ENCODE results near the gene SCYL1.

Gene SCYL1

DNA sequence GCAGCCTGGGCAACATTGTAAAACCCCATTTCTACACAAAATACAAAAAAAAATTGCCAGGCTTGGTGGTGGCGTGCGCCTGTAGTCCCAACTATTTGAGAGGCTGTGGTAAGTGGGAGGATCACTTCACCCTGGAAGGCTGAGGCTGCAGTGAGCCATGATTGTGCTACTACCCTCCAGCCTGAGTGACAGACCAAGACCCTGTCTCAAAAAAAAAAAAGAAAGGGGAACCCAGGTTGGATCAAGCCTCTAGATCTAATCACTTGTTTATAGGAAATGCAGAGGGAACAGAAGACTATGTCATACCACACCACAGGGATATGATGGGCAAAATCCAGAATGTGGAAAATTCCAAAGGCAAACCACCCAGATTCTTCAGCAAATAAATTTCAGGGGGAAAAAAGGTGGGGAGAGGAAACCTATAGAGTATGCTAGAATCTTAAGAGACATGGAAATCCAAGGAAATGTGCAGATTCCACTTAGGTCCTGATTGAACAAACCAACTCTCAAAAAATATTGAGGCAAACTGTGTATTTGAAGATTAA lies 42.5 kb upstream of the SCYL1 start:
- TF ChIP-seq, protein P1, sequence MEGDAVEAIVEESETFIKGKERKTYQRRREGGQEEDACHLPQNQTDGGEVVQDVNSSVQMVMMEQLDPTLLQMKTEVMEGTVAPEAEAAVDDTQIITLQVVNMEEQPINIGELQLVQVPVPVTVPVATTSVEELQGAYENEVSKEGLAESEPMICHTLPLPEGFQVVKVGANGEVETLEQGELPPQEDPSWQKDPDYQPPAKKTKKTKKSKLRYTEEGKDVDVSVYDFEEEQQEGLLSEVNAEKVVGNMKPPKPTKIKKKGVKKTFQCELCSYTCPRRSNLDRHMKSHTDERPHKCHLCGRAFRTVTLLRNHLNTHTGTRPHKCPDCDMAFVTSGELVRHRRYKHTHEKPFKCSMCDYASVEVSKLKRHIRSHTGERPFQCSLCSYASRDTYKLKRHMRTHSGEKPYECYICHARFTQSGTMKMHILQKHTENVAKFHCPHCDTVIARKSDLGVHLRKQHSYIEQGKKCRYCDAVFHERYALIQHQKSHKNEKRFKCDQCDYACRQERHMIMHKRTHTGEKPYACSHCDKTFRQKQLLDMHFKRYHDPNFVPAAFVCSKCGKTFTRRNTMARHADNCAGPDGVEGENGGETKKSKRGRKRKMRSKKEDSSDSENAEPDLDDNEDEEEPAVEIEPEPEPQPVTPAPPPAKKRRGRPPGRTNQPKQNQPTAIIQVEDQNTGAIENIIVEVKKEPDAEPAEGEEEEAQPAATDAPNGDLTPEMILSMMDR (IDR thresholded peaks at IDR 0.05; ENCODE audit: low read depth, low read length, missing control alignments) = no peak
- DNase-seq (ENCODE audit: low read depth) = no peak
- H3K4me3 ChIP-seq (ENCODE audit: low read depth, low read length) = no peak overlapping the region
- in situ Hi-C loops (cut with HindIII; ENCODE audit: low sequenced_read_pairs) = no loop called here

DNA sequence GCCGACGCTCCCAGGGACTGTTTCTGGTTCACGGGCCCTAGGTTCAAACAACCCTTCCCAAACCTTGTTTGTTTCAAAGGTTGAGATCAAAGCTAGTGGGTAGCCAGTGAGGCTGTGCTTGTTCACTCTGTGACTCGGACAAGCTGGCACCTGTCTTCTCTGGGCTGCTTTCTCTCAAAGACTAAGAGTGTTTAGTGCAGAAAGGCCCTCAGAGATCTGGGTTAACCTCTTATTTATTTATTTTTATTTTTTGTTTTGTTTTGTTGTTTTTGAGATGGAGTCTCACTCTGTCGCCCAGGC lies 39.0 kb upstream of the SCYL1 start:
- no peak for DNase-seq (ENCODE audit: low read depth)
- in situ Hi-C loops (cut with HindIII; ENCODE audit: low sequenced_read_pairs) = no loop called here
- H3K4me3 ChIP-seq (ENCODE audit: low read depth, low read length) = no peak overlapping the region
- TF ChIP-seq, protein P1 (IDR thresholded peaks at IDR 0.05; ENCODE audit: low read depth, low read length, missing control alignments) = no peak

DNA sequence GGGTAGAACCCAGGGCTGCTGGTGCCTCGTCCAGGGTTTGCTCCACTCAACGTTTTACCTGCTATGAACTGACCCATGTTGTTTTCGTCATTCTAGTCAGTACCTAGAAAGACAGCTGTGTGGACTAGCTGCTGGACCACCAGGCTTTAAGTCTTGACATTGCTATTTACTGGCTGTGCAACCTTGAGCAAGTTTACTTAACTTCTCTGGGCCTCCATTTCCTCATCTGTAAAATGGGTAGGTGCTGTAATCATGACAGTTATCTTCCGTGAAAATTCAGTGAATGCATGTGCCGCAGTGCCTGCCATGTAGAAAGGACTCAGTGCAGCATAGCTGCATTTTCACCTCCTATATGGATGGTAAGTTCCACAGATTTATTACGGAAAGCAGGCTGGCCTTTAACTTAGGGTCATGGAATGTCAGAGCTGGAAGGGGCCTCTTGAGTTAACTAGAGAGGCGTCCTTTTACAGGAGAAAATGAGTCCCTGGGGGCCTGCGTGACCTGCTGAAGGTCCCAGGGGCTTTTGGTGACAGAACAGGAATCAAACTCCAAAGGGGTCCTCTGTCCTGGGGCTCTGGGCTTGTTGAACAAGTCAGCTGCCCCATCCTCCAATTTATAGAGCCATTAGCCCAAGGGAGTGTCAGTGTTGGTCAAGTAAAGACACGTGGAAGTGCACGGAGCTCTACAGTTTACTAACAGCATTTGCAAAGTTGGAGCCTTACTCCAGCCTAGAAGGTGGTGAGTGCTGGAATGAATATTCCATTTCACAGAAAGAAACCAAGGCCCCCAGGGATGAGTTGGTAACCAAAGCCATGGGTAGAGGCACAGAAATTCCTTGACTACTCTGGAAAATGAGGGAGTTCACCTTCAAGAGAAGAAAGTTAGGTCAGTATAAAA lies 38.1 kb upstream of the SCYL1 start:
- DNase-seq (ENCODE audit: low read depth) = no peak
- TF ChIP-seq, protein P1 (IDR thresholded peaks at IDR 0.05; ENCODE audit: low read depth, low read length, missing control alignments) = no peak
- in situ Hi-C loops (cut with HindIII; ENCODE audit: low sequenced_read_pairs) = no loop called here
- no peak overlapping the region for H3K4me3 ChIP-seq (ENCODE audit: low read depth, low read length)

DNA sequence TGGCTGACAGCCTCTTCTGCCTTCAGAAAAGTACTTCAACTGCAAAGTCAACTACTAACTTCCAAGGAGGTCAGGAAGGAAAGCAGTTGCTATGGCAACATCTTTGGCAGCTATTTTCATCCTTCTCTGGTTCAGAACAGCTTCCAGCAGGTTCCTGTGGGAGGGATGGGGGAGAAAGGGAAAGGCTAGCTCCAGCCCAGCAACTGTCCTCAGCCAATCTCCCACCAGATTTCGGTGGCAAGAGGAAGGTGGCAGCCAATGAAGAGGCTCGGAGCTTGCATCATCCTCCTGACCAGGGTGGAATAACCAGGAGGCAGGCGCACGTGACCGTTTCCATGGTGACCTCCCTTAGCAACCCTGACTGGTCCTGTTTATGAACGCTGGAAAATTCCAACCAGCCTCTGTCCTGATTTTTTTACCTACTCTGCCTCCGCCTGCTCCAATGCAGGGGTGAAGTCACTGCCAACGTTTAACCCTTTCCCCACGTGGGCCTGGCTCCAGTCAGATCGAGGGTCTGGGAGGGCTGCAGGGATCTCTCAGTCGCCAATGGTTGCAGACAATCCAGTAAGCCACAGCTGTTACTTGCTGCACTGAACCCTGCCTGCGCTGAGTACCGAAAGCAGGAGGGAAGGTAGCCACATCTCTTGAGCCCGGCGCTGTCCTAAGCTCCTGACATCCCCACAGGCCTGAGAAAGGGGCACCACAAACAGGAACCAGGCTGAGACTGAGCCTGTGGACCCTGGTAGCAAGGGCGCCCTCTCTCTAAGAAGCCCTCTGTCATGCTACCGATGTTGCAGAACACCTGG lies 37.2 kb upstream of the SCYL1 start:
- DNase-seq (ENCODE audit: low read depth) = peak; percentile 100
- H3K4me3 ChIP-seq (ENCODE audit: low read depth, low read length) = peak overlapping the region; percentile 21

DNA sequence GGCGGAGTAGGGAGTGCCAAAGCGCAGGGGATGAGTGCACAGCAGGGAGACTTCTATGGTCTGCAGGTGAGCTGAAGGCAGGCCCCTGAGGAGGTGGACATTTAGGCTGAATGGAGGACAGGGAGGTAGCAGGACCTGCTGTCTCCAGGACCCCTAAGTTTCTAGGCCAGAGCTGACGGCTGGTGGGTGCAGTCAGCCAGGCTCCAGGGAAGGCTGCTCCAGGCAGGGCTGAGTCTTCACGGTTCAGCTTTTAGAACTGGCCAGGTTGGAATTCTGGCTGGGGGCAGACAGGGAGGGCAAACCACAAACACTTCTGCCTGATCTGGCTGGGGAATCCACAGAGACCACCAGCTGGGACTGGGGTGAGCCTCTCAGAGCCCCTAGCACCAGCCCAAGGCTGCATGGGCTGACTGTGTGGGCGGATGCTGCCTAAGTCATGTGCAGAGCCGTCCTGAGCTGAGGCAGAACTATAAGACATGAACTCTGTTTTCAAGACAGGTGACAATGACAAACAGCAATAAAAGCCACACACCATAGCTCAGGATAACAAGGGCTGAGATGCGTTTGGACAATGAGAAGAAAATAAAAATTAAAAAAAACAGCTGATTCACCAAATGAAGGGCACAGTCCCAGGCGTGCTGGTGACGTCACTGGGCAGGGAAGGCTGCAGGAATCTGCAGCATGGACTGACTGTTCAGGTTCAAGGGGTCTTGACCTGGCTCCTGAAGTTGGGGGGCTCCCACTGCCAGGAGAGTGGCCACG lies 36.4 kb upstream of the SCYL1 start:
- H3K4me3 ChIP-seq (ENCODE audit: low read depth, low read length) = peak overlapping the region; percentile 21
- in situ Hi-C loops (cut with HindIII; ENCODE audit: low sequenced_read_pairs) = no loop called here
- TF ChIP-seq, protein P1 (IDR thresholded peaks at IDR 0.05; ENCODE audit: low read depth, low read length, missing control alignments) = no peak
- DNase-seq (ENCODE audit: low read depth) = no peak

More for the DNA sequence above, 37.2 kb upstream of the SCYL1 start:
- in situ Hi-C loops (cut with HindIII; ENCODE audit: low sequenced_read_pairs) = no loop called here
- TF ChIP-seq, protein P1 (IDR thresholded peaks at IDR 0.05; ENCODE audit: low read depth, low read length, missing control alignments) = no peak

Data from astrocyte of the cerebellum (primary cell).